Anterior cingulate cortex (tissue), 58 donors: ENCODE results near the gene UCP3.

Source experiments
- DNase-seq, 58 donors: peaks; one replicate each; lab custom pipeline; 2025; lab: John Stamatoyannopoulos, UW

Gene UCP3

DNA sequence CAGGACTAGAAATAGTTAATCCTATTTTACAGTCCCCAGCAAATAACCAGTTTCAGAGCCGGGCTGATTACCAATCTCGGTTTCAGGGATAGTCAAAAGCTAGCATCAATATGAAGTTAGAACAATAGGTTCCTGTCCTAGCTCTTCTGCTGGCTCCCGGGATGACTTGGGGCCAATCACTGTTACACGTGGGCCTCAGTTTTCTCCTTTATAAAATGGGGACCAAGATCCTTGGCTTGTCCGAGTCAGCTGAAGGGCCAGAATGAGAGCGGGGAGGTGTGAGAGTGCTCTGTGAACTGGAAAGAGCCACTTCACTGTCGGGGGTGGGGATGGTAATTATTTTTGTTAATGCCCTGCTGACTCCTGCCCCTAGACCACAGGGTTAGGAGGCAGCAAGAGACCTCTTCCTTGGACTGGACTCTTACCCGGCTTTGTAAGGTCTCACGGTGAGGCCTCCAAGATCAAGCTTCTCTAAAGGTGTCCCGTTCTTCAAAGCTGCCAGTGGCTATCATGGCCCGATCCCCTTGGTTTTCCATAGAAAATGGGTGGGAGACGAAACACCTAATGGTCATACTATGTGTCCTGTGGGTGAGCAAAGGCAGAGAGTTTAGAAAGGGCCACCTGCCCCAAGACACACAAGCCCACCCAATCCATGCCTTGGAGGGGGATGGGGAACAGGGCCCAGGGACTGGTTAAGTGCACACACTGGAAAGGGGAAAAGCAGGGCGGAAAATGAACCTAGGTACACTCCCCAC lies 27.7 kb downstream of the UCP3 start:
- no peak for DNase-seq

DNA sequence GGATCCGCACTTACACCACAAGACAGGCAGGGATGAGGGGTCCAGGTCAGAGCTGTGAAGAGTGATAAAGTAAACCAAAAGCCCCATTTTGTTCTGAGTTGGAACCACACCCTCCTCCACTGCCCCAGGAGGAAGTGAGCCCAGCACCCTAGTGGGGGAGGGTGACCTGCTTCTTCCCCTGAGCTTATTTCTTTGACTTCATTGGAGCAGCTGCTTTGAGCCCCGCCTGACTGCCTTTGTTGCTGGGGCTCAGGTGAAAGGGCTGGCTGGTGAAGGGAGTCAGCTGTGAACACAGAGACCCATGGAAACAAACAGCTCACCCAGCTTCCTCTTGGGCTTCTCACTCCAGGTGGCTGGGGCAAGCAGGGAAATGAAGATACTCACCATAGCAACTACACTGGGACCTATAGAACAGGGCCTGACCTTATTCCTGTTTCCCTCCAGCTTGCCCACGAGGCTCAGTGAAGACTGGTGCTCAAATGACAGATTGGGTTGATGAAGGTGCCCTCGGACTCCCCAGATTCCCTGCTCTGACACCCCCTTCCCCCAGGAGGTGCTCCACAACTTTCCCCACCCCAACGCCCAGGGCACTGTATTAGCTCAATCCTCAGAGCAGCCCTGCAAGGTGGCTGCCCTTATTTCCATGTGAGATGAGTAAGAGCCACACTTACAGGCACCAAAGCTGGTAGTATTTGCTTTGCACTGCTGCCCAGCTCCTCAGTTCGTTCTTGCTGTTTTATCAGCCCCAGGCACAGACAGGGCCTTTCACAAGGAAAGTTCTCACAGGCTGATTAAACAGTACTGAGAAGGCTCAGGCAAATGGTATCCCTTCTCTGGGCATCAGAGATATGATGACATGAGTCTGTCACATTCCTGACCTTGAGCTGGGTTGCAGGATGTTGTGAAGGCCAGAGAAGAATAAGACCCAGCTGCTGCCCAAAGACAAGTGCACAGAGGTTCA lies 28.6 kb downstream of the UCP3 start:
- peak in 3 of 58 donors; percentile 5 to 26 (median 18) for DNase-seq

DNA sequence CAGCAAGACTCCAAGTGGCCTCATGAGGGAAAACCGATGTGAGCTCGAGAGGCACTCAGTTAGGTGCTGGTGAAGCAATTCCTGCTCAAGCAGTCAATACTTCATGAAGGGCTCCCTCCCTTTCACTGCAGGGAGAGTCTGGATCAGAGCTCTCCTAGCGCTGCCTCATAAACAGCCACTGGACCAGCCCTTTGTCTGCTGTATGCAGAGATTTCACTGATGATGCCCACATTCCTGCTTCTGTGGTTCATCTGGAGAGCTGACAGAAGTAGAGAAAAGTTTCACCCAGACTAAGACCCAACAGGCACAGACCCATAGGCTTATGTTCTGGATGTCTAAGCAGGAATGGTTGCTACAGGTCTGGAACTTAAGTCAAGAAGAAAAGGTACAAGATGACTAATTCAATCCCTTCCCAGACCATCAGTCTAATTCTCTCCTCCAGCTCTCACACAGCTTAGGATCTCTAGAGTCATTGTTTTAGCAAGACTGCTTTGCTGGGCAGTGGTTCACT lies 30.3 kb downstream of the UCP3 start:
- no peak for DNase-seq

DNA sequence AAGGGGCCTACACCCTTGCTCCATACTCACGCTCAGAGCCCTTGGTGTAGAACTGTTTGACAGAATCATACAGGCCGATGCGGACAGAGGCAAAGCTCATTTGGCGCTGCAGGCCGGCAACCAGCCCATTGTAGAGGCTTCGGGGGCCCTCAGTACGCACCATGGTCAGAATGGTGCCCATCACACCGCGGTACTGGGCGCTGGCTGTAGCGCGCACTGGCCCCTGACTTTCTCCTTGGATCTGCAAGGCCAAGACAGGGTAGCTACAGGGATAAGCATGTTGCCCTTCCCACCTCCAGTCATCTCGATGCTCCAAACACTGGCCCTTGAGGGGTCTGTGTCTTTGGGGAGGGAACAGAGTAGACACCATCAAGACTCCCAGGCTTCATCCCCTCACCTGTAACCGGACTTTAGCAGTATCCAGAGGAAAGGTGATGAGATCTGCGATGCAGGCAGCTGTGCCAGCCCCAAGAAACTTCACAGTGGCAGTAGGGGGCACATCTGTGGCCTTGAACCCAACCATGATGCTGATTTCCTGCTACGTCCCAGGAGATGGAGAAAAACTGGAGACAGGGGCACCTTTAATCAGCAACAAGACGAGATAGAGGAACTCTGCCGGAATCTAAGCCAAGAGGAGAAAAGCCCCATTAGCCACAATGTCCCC lies 30.9 kb downstream of the UCP3 start:
- DNase-seq, result no peak

DNA sequence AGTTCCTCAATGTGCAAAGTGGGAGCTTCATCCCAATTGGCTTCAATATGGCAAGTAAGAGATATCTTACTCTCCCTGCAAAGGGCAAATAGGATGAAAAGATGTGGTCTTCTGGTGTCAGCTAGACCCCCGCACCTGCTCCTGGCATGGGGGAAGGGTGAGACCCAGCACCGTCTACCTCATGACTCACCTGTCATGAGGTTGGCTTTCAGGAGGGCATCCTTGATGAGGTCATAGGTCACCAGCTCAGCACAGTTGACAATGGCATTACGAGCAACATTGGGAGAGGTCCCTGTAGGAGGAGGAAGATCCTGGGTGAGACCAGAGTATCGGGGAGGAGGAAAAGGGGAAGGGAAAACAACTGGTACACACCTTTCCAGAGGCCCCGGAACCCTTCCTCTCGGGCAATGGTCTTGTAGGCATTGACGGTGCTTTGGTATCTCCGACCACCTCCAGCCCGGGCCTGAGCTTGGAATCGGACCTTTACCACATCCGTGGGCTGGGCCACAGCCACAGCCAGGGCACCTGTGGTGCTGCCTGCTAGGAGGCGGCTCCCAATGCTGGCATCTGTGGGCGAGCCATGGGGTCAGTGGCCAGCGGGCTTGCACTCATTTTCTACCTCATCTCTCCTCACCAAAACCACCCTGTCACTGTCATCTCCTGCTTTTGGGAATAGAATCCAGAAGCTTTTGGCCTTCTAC lies 32.3 kb downstream of the UCP3 start:
- DNase-seq, result no peak

DNA sequence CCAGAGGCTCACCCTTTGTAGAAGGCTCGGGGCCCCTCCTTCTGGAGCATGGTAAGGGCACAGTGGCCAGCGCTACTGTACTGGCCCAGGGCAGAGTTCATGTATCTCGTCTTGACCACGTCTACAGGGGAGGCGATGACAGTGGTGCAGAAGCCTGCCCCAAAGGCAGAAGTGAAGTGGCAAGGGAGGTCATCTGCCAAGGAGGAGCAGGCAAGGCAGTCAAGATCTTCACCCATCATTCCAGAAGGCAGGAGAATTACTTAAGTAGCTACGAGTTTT lies 33.5 kb downstream of the UCP3 start:
- no peak for DNase-seq

DNA sequence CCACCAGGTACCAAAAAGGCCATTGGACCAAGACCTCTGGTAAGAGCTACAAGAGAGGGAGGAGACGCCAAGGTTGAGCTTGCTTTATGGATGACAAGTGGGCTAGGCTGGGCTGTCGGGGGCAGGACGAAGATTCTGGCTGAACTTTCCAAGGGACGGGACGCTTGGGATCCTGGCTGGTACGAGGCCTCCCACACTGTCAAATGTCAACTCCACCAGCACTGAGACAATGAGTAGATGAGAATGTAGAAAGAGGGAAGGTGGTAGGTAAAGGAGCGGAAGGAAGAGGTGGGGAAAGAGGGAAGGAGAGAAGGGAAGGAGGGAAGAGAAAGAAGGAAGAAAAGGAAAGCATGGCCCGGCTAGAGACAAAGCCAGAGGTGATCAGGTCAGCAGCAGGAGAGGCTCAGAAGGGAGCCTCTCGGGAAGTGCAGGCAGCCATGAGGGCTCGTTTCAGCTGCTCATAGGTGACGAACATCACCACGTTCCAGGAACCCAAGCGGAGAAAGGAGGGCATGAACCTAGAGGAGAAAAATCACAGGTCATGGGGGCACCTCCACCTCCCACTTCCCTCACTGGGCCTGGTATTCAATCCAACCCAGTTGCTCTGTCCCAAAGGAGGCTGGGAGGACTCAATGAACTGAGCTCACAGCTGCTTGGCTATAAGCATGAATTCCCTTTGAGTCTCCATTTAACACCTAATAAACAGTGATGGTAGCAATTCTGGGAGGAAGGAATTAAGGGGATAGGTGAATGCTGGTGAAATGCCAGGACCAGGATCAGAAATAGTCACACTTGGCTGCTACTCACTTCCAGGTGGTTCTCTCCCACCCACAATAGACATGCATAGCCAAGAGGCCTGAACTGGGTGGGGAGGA lies 34.0 kb downstream of the UCP3 start:
- DNase-seq, result no peak

DNA sequence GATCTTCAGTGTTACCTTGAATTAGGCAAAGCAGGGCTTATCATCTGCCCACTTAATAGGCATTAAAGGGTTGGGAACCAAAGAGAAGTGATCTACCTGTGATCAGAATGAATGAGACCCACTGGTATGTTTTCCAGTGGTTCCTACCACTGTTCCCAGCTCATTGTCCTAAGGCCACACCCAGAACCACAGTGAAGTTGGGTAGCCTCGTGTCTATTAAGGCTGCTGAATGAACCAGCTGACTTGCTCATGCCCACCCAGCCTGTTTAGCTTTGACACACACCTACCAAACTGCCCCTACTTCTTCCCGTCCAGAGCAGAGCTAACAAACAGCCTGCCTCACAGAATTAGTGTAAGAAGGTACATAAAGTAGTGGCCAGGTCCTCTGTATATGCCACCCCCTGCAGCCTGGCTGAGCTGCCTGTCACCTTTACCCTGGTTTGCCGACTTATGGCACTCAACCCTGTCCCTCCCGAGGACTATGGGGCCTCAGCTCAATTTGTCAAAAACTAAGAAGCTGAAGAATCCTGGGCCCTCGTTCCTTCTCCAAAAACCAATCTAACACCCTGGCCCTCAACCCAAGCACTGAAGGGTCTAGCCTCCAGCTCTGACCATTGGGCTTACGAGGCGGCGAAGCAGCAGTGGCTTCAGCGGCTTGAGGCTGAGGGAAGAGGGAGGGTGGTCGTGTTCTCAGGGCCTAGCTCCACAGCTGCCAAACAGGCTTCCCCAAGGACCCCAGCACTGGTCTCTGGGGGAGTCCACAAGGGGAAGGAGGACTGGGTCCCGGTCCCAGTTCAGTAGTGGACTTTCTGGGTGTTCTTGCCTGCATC lies 36.0 kb downstream of the UCP3 start:
- DNase-seq, result no peak

DNA sequence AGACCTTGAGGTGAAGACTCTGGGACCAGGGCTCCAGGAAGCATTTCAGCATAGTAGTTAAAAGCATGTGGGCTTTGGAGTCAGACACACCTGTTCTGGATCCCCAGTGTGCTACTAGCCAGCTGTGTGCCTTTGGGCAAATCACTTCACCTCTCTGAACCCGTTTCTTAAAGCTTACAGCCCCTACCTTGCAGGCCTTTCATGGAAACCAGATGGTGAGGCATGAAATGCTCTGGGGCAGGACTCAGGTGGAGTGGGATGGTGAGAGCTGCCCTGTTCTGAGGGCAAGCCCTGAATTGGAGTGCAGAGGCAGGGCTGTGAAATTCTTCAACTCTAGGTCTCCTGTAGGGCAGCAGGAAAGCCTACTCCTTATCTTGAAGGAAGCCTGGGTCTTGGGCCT lies 36.7 kb downstream of the UCP3 start:
- no peak for DNase-seq

DNA sequence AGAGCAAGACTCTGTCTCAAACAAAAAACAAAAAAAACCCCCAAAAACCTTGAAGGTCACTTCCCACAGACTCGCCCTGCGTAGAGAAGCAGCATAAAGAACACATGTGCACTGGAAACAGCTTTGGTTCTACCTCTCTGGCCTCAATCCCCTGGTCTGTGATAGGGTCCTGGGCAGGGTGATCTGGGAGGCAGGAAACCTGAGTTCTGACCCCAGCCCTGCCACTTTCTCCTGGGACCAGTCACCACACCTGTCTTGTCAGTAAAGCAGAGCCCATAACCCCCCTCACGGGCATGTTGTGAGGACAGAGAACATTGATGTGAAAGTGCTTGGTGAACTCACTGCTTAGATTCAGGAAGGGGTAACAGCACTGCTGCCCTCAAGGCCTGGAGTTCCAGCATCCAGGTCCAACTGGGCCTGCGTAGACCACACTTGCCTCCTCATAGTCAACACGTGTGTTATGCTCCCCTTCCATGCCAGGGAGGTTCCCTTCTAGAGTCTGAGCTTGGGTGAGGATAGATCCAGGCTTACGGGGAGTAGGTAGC lies 37.6 kb downstream of the UCP3 start:
- no peak for DNase-seq

DNA sequence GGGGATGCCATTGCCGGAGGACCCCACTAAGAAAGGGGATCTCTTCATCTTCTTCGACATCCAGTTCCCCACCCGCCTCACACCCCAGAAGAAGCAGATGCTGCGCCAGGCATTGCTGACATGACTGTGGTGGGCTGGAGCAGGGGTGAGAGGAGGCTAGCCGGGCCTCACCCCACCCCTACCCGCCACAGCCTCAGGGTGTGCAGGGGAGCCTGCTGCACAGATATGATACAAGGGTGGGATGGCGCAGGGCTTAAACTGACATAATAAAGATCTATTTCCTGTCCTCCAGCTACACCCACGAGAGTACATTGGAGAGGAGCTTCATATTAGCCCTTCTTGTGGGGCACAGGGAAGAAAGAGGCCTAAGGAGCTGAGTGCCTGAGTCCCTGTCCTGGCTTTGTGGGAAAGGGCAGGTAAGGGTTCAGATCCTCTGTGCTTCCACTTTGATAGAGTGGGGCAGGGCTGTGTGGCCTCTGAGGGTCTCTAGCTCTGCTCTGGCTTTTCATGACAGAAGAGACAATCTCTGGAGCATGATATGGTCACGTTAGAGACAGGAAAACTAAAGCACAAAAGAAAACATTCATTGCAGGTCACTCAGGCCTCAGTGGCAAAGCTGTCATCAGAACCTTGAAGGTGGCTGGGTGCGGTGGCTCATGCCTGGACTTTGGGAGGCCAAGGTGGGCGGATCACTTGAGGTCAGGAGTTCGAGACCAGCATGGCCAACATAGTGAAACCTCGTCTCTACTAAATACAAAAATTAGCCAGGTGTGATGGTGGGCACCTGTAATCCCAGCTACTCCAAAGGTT lies 38.7 kb downstream of the UCP3 start:
- DNase-seq, result no peak

DNA sequence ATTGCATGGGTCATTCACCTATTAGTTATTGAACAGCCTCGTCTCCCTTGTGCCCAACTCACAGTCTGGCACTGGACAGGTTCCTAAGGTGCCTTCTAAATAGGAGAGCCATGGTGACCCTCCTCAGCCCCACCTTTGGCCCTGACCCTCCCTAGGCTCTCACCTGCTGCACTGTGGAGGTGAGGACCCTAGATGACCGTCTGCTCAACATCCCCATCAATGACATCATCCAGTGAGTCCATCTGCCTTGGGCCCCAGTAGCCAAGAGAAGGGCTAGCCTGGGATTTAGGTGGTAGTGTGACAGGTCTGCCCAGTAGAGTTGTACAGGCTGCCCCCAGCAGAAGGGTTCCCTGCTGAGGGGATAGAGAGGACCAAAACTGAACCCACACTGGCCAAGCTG lies 39.8 kb downstream of the UCP3 start:
- DNase-seq, result no peak

DNA sequence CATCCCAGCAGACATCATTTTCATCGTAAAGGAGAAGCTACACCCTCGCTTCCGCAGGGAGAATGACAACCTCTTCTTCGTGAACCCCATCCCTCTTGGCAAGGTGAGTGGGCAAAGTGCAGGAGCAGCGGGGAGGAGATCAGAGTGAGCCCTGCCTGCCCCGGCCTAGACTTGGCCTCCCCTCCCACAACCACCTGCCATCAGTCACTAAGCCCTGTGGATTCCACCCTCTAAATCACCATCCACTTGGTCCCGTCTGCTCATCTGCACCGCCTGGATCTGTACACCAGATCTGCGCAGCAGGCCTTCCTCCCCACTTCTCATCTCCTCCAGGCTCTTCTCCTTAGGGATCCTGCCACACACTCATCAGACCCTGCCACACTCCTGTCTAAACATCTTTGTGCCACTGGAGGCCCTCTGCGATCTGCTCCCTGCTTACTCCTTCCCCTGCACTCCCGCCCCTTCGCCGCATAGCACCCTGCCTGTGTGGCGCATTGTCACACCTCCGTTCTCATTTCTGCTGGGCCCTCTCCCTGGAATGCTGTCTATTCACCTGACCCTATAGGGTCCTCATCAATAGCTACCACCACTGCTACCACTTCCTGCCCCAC lies 40.4 kb downstream of the UCP3 start:
- DNase-seq, result no peak

DNA sequence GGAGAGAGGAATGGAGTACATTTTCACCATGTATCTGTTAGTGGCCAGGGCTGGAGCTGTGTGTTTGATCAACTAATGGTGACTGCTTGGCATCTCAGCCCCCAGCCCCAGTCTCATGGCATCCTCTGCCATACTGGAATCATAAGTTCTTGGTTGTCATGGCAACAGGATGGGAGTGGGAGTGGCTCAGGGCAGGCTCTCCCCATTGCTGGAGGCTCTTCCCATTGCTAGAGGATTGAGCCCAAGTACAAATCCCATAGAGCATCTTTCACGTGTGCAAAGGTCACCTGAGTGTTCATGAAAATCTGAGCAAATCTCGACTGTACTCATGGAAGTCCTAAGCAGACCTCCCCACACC lies 43.1 kb downstream of the UCP3 start:
- DNase-seq, result no peak

DNA sequence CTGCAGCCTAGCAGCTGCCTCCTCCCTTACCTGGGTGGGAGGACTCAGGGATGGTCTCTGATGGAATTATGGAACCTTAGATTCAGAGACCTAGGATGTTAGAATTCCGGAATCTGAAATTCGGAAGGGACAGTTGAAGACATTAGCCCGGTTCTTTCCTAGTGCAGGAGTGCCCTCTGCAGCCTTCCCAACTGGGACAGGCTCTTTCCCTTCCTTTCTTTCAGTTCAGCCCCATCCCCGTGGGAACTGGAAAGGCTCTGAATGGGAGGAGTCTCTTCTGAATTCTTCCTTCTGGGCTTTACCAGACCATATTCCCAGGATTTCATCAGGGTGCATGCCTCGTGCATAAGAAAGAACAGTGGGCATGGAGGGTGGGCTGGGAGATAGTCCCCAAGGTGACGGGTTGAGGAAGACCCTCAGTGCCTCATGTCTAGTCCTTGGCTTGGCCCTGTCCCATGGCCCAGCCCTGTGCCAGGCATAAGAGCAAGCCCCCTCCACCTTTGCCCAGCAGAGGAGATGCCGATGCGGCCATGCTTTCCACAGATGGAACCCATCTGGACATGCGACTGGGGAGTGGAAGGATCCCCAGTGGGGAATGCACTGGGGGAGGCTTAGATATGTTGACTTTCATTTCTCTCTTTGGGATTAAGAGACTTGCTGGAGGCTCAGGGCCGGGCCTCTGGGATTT lies 43.7 kb downstream of the UCP3 start:
- DNase-seq, result no peak

DNA sequence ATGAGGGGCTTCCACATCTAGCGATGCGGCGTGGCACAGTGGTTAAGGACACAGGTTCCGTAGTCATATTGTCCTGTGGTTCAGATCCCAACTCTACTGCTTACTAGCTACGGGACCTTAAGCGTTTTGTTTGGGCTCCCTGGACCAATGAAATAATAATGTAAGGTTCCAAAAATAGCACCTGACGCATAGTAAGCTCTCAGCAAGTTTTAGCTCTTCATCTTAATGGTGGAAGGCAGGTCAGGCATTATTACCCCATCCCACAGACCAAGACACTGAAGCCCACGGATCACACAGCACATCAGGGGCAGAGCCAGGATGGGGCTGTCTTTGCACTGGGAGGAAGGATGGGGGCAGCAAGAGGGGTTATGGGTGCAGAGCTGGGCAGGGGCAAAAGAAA lies 45.0 kb downstream of the UCP3 start:
- DNase-seq, result no peak
